Measurements from ENCODE around the gene SCCPDH. TPM values are rescaled to one million over a fixed set of nuclear protein-coding genes. Genes with fewer than 3 reads are reported as not detected.

Gene SCCPDH
- total RNA-seq, 4 donors from 2014 or later: 46.2 to 80.7 (median 53.5) TPM

DNA sequence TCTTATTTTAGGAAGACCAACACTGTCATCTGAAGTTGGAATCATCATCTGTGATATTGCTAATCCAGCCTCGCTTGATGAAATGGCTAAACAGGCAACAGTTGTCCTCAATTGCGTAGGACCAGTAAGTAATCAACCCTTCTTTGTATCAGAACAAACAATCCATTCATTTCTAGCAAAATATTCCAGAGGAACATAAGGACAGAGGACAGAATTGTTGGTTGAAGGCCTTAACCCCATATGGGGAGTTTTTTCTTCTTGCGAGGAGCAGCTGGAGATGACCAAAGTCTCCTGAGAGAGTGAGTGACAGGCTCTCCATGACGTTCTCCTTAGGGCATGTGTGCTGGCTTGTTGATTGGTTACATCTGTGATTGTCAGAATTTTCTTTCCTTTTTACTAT, 2.7 kb downstream of the SCCPDH start:
- TF ChIP-seq, protein P1, sequence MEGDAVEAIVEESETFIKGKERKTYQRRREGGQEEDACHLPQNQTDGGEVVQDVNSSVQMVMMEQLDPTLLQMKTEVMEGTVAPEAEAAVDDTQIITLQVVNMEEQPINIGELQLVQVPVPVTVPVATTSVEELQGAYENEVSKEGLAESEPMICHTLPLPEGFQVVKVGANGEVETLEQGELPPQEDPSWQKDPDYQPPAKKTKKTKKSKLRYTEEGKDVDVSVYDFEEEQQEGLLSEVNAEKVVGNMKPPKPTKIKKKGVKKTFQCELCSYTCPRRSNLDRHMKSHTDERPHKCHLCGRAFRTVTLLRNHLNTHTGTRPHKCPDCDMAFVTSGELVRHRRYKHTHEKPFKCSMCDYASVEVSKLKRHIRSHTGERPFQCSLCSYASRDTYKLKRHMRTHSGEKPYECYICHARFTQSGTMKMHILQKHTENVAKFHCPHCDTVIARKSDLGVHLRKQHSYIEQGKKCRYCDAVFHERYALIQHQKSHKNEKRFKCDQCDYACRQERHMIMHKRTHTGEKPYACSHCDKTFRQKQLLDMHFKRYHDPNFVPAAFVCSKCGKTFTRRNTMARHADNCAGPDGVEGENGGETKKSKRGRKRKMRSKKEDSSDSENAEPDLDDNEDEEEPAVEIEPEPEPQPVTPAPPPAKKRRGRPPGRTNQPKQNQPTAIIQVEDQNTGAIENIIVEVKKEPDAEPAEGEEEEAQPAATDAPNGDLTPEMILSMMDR (IDR thresholded peaks at IDR 0.05; ENCODE audit: low read depth): no peak

DNA sequence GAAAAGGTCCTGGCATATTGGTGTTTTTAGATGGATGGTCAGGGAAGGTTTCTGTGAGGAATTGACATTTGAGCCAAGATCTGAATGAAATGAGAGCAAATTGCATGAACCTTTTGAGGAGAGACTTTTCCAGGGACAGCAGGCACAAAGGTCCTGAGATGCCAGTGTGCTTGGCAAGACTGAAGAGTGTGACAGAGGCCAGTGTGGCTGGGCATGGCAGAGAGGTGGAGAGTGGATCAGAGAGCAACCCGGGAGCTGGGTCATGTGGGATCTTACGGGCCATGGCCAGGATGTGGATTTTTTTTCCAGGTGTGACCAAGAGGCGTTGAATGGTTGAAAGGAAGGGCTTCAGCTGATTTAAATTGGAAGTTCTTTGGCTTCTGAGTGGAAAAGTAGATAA, 3.4 kb downstream of the SCCPDH start:
- TF ChIP-seq, protein P1 (IDR thresholded peaks at IDR 0.05; ENCODE audit: low read depth): no peak

DNA sequence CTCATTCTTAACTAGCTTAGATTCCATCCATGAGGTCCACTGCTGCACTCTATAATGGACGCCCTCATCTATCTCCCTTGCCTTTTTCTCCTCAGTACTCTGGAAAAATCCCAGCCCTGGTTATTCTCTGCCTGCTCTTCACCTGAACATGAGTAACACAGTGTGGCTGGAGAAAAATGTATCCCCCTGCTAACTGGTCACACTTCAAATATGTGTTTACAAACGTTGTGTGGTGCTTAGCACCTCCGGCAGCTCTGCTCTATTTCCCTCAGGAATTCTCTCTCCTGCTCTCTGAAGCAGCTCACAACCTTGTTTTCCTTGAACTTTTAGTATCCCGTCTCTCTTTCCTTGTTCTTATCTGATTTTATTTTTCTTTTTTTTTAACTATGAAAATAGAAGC, 4.1 kb downstream of the SCCPDH start:
- TF ChIP-seq, protein P1 (IDR thresholded peaks at IDR 0.05; ENCODE audit: low read depth): no peak

DNA sequence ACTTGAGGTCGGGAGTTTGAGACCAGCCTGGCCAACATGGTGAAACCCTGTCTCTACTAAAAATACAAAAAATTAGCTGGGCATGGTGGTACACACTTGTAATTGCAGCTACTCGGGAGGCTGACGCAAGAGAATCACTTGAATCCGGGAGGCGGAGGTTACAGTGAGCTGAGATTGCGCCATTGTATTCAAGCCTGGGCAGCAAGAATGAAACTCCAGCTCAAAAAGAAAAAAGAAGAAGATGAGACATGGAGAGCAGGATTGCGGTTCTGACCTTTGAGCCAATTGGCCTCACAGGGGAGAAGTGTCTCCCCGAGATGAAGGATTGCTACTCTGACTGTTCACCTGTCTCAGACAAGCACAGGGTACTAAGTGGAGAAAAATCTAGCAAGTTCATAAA, 6.6 kb downstream of the SCCPDH start:
- TF ChIP-seq, protein P1 (IDR thresholded peaks at IDR 0.05; ENCODE audit: low read depth): no peak

DNA sequence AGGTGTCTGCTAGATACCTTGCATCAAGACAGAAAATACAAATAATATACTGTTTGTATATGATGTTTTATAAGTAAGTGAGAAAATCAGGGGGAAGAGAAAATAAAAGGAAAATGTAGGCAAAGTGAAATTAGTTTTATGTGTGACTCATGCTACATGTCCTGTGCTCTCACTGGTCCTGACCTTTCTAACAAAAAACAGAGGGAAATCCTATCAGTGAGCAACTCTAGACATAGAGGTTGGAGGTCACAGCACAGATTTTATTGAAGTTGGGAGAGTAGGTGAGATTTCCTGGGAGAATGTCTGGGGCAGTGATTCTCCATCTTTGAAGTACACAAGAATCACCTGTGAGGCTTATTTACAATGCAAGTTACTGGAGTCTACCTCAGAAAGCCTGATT, 9.5 kb downstream of the SCCPDH start:
- TF ChIP-seq, protein P1 (IDR thresholded peaks at IDR 0.05; ENCODE audit: low read depth): no peak

DNA sequence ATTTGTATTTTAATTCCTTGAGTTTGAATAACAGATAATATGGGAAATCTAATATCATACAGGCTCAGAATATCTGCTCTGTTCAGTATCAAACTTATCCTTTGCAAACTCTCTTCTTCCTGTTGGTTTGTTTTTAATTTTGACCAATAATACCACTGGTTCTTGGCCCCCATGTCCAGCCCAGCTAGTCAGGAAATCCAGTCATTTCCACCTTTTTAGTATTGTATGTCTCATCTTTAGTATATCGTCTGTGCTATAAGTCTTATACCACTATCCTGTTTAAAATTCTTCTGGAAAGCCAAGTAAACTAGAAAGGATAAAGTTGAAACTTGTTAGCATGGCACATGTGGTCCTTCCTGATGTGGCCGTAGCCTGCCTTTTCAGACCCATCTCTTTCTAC, 10.7 kb downstream of the SCCPDH start:
- TF ChIP-seq, protein P1 (IDR thresholded peaks at IDR 0.05; ENCODE audit: low read depth): no peak

DNA sequence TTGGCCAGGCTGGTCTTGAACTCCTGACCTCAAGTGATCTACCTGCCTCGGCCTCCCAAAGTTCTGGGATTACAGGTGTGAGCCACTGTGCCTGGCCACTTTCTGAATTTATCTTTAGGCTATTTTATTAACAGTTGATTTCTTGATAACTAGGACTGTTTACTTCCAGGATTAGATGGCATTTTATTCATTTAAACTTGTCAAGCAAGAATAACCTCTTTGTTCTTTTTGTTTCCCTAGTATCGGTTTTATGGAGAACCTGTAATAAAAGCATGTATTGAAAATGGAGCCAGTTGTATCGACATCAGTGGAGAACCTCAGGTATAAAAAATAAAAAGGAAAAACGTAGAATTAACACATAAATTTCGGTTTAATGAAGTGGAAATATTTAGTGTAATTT, 11.5 kb downstream of the SCCPDH start:
- TF ChIP-seq, protein P1 (IDR thresholded peaks at IDR 0.05; ENCODE audit: low read depth): no peak

Data from subcutaneous adipose tissue (tissue), 4 donors.